HG03159 (cell line): Measurements from ENCODE around the gene ATP6V1G1.
A peak's percentile ranks its signal among the peaks of the same experiment; 100 is the strongest.
"Not testable (repeated sequence)": the region's sequence is repeated elsewhere in the genome, so short reads cannot be mapped to it uniquely, and the experiment has no call there.

ENCODE experiments used
- ATAC-seq: cut with Tn5 transposase; IDR thresholded peaks from one replicate; pipeline ENCODE4 v1.9.1; 2021; ENCODE audit warnings: mild to moderate bottlenecking, moderate library complexity; ENCODE audit not compliant: unreplicated experiment

Gene ATP6V1G1

DNA sequence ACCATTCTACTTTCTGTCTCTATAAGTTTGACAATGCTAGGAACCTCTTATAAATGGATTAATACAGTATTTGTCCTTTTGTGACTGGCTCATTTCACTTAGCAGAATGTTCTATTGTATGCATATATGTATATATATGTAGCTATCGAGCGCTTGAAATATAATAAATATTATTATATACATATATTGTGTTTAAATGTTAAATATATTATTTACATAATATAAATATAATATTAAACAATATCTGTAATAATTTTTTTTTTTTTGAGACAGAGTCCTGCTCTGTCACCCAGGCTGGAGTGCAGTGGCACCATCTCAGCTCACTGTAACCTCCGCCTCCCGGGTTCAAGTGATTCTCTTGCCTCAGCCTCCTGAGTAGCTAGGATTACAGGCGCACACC, 9.4 kb upstream of the ATP6V1G1 start:
- ATAC-seq = not testable (repeated sequence)

DNA sequence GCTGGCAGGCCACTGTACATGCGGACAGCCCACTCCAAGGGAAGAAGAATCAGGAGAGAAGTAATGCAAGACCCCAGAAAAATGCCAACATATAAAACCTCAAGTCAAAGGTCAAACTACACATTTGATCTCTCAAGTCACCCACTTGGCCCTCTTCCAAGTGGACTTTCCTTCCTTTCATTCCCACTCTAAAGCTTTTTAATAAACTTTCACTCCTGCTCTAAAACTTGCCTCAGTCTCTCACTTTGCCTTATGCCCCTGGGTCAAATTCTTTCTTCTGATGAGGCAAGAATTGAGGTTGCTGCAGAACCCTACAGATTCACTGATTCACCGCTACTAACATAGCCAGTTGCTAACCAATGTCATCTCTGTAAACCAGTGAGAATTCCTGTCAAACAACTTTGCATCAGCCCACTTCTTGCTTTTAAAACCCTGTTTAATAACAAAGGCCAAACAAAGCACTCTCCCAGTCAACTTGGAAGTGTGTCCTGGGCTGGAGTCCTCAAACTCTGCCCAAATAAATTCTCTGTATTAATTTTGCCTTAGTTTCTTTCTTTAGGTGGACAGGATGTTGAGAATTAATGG, 6.9 kb upstream of the ATP6V1G1 start:
- no peak for ATAC-seq

DNA sequence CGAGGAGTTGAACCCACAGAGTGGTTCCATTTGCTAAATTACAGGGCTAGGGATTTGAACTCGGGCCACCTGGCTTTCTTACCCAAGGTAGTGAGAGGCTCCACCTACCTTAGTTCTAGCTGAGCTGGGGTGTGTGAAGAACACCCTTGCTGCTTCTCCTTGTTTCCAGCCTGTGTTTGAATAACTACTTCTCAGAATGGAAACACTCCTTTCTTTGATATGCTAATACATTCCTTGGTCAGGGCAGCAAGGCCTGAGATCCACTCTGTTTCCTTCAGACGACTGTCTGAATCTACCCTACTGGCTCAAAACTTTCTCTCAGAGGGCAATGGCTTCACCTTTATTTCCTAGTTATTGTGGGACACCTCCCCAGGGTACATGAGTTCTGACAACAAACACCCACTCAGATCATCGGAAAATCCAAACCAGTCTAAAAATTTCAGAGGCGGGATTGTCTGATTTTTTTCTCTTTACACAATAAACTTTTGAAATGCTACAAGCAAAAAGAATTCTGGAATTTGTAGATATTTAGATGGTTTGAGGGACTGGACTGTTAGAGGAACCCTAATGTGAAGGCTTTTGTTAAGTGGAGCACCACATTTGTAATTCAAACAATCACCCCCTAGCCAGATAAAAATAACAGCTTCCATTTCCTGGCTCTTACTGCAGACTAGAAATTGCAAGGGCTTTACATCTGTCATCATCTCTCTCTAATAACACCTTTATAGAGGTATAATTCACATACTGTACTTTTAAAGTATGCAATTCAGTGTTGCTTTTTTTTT, 4.0 kb upstream of the ATP6V1G1 start:
- ATAC-seq = no peak

DNA sequence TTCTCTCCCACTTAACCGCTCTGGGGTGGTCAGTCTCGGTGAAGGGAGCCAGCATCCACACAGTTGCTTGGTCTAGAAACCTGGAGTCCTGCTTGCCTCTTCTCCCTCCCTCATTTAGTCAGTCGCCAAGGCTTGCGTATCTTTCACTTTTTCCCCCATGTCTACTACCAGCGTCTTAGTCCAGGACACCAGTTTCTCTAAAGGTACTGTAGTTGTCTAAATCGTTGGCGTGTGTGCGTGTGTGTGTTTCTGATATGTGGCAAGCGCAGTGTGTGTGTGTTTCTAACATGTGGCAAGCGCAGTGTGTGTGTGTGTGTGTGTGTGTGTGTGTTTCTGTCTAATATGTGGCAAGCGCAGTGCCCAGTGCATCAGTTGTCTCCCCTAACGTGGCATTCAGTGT, 641 bp downstream of the ATP6V1G1 start:
- ATAC-seq = no peak

- no peak for ATAC-seq
Observed at GRCh38 chr9:114588651-114589526, 1.3 kb downstream of the ATP6V1G1 start.

DNA sequence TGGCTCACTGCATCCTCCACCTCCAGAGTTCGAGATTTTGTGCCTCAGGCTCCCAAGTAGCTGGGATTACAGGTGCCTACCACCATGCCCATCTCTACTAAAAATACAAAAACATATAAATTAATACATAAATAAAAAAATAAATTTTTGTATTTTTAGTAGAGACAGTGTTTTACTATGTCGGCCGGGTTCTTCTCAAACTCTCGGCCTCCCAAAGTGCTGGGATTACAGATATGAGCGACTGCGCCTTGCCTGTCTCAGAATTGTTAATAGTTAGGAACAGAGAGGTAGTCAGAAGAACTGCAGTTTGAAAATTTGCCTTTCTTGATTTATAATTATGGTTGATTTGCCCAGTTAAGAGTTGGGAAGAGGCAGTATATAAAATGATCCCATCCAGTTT, 2.8 kb downstream of the ATP6V1G1 start:
- ATAC-seq = no peak

GRCh38 chr9:114591291-114591787, 3.8 kb downstream of the ATP6V1G1 start:
- ATAC-seq = no peak

DNA sequence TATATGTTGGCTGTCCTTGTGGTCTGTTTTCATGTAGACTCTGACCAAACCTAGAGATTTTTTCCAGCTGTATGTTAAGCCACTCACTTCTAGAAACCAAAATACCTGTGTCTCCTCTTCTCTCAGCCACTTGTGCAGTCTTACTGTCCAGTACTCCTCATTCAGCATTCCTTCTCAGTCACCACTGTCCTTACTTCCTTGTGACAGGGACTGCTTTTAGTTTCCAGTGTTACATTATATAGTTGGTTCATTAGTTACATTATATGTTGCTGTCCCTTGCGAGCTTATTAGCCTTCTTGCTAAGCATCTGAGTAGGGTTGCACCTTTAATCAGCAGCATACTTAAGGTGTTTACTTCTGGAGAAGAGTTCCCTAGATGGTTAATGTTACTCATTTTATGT, 4.3 kb downstream of the ATP6V1G1 start:
- ATAC-seq = no peak

GRCh38 chr9:114592356-114592755, 4.8 kb downstream of the ATP6V1G1 start:
- ATAC-seq = no peak

- ATAC-seq = no peak
Observed at GRCh38 chr9:114594136-114594535, 6.6 kb downstream of the ATP6V1G1 start.

GRCh38 chr9:114600502-114601248, 13.1 kb downstream of the ATP6V1G1 start:
- not testable (repeated sequence) for ATAC-seq

GRCh38 chr9:114601787-114602186, 14.2 kb downstream of the ATP6V1G1 start:
- ATAC-seq = not testable (repeated sequence)

DNA sequence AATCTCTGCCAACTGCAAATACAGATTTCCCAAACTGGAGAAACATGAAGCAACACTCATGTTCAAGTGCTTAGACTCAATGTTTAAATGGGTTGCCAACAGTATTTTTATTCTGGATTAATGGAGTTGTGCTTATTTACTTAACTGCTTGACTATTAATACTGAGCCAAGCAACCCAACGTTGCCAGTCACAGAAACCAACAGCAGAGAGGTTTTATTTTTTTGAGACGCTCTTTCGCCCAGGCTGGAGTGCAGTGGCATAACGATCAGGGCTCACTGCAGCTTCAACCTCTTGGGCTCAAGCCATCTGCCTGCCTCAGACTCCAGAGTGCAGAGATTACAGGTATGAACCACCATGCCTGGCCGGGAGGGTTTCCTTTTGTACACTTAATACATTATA, 15.1 kb downstream of the ATP6V1G1 start:
- no peak for ATAC-seq

DNA sequence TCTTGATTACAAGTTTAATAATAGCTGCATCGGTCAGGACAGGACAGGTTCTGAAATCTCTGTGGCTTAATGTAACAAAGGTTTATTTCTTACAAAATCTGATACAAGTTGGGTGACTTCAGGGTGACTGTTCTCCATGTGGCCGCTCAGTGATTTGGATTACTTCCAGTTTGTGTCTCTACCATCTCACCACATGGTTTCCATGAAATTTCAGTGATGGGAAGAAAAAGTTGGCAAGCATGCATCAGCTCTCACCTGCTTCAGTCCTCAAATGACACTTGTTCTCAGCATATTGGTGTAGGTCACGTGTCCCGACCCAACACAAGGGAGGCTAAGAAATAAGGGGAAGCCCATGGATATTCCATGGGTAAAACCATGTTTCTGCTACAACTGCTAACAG, 15.7 kb downstream of the ATP6V1G1 start:
- ATAC-seq = no peak

GRCh38 chr9:114604989-114605388, 17.4 kb downstream of the ATP6V1G1 start:
- ATAC-seq = no peak

DNA sequence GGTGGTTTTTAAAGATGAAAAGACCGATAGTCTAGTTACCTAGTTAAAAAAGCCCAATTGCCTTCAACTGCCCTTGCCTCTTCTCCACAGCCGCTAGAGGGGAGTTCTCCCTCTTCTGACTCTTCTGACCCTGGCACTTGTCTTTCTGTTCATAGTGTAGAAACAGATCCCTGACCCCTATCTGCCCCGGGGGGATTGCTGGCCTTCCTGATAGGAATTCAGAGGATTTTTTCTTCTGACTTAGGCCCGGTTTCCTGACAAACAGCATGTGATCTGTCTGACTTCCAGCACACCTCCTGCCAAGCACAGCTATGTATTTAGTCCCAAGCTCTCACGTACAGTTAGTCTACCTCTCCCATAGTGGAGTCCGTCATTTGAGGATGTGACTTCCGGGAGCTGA, 18.5 kb downstream of the ATP6V1G1 start:
- ATAC-seq = no peak

- ATAC-seq = no peak
Observed at GRCh38 chr9:114606597-114607207, 19.1 kb downstream of the ATP6V1G1 start.

GRCh38 chr9:114607671-114608524, 20.3 kb downstream of the ATP6V1G1 start:
- ATAC-seq = peak; percentile 41

GRCh38 chr9:114608525-114608796, 20.9 kb downstream of the ATP6V1G1 start:
- ATAC-seq = no peak
